SK-N-SH treated with all-trans-retinoic acid at 6 μM for 48 hours (cell line): ENCODE measurements around the gene CLDN18.

Experiments used
- ATAC-seq: fragments of 200-7000 bp; cut with Tn5 transposase; 3 replicates; pipeline ENCODE4 v1.9.1; 2020; ENCODE audit warnings: mild to moderate bottlenecking, moderate library complexity
- ARNTL ChIP-seq: fragments of 450-650 bp; formaldehyde crosslinking; IDR thresholded peaks from 2 replicates; pipeline ENCODE4 v1.5.0; 2020; ENCODE audit warnings: low read depth, mild to moderate bottlenecking, moderate library complexity, borderline replicate concordance
- BACH2 ChIP-seq: fragments of 250-450 bp; sonication (Bioruptor Pico); IDR thresholded peaks from 2 replicates; pipeline ENCODE4 v1.9.0; 2021; ENCODE audit warnings: mild to moderate bottlenecking, borderline replicate concordance
- CSDC2 ChIP-seq: fragments of 250-450 bp; sonication (Bioruptor Pico); IDR thresholded peaks from 2 replicates; pipeline ENCODE4 v1.5.0; 2020; ENCODE audit warnings: mild to moderate bottlenecking, moderate library complexity
- ISL1 ChIP-seq: fragments of 250-450 bp; sonication (Bioruptor Pico); IDR thresholded peaks from 2 replicates; pipeline ENCODE4 v2.1.2; 2022; ENCODE audit warnings: mild to moderate bottlenecking, moderate library complexity
- OSR1 ChIP-seq: fragments of 250-450 bp; sonication (Bioruptor Pico); IDR thresholded peaks from 2 replicates; pipeline ENCODE4 v1.8.0; 2022; ENCODE audit warnings: moderate library complexity, mild to moderate bottlenecking, inconsistent platforms
- PPARA ChIP-seq: fragments of 250-450 bp; sonication (Bioruptor Pico); IDR thresholded peaks from 2 replicates; pipeline ENCODE4 v1.5.0; 2020; ENCODE audit warnings: mild to moderate bottlenecking, borderline replicate concordance
- RARB ChIP-seq: fragments of 250-450 bp; sonication (Bioruptor Pico); IDR thresholded peaks from 2 replicates; pipeline ENCODE4 v1.8.0; 2021; ENCODE audit warnings: mild to moderate bottlenecking, moderate library complexity
- SNAI2 ChIP-seq: fragments of 250-450 bp; sonication (Bioruptor Pico); IDR thresholded peaks from 2 replicates; pipeline ENCODE4 v1.5.0; 2020; ENCODE audit warnings: mild to moderate bottlenecking, moderate library complexity
- TCF4 ChIP-seq: fragments of 250-450 bp; sonication (Bioruptor Pico); IDR thresholded peaks from 2 replicates; pipeline ENCODE4 v1.8.0; 2021; ENCODE audit warnings: mild to moderate bottlenecking, moderate library complexity, borderline replicate concordance
- TOX ChIP-seq: fragments of 250-450 bp; sonication (Bioruptor Pico); IDR thresholded peaks from 2 replicates; pipeline ENCODE4 v1.8.0; 2021; ENCODE audit warnings: mild to moderate bottlenecking, moderate library complexity, borderline replicate concordance
- ZC3H10 ChIP-seq: fragments of 250-450 bp; sonication (Bioruptor Pico); IDR thresholded peaks from 2 replicates; pipeline ENCODE4 v1.5.1; 2021; ENCODE audit warnings: mild to moderate bottlenecking, moderate library complexity
- ZFP3 ChIP-seq: fragments of 250-450 bp; sonication (Bioruptor Pico); IDR thresholded peaks from 2 replicates; pipeline ENCODE4 v1.5.0; 2020; ENCODE audit warnings: mild to moderate bottlenecking, moderate library complexity
- ZFP30 ChIP-seq: fragments of 450-650 bp; formaldehyde crosslinking; IDR thresholded peaks from 2 replicates; pipeline ENCODE4 v1.5.0; 2022; ENCODE audit warnings: mild to moderate bottlenecking, moderate library complexity
- ZNF565 ChIP-seq: fragments of 450-650 bp; formaldehyde crosslinking; conservative IDR thresholded peaks from 2 replicates; pipeline ENCODE4 v1.5.0; 2020; ENCODE audit warnings: low read depth, mild to moderate bottlenecking, moderate library complexity
- ZNF70 ChIP-seq: fragments of 450-650 bp; formaldehyde crosslinking; IDR thresholded peaks from 2 replicates; pipeline ENCODE4 v1.5.0; 2020; ENCODE audit warnings: mild to moderate bottlenecking, moderate library complexity
- ZNF8 ChIP-seq: fragments of 450-650 bp; formaldehyde crosslinking; IDR thresholded peaks from 2 replicates; pipeline ENCODE4 v1.5.0; 2020; ENCODE audit warnings: mild to moderate bottlenecking, moderate library complexity
- TF ChIP-seq, protein P1 (sequence below): fragments of 250-450 bp; sonication (Bioruptor Pico); IDR thresholded peaks from 2 replicates; pipeline ENCODE4 v1.8.0; 2020; ENCODE audit warnings: mild to moderate bottlenecking, moderate library complexity, borderline replicate concordance
- TF ChIP-seq, protein P2 (sequence below): fragments of 250-450 bp; sonication (Bioruptor Pico); IDR thresholded peaks from 2 replicates; pipeline ENCODE4 v1.5.0; 2020; ENCODE audit warnings: mild to moderate bottlenecking, moderate library complexity
- TF ChIP-seq, protein P3 (sequence below): fragments of 250-450 bp; sonication (Bioruptor Pico); IDR thresholded peaks from 2 replicates; pipeline ENCODE4 v1.5.1; 2021; ENCODE audit warnings: mild to moderate bottlenecking, moderate library complexity

Gene CLDN18

DNA sequence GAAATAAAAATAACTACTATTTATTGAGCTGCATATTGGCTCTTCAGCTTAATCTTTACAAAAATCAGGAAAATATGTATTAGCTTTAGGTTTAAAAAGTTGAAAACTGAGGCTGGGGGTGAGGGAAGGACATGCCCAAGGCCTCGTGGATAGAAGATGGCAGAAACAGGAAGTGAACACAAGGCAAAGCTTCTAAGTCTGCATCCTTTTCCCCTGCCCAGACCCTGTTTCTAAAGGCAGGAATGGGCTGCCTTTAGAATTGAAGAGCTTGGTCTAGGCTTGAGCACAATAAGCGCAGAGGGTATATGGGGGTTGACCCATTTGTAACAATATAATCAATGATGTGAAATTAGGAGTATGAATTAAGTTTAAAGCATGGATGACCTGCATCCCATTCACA, 6.1 kb downstream of the CLDN18 start:
- ATAC-seq: no peak
- TF ChIP-seq RARB (CRISPR knock-in tag) (no peak), ZC3H10 (CRISPR knock-in tag) (no peak), ISL1 (CRISPR knock-in tag) (no peak), ZFP30 (CRISPR knock-in tag) (no peak), ZNF565 (no peak), ZFP3 (CRISPR knock-in tag) (no peak), ARNTL (CRISPR knock-in tag) (no peak), TCF4 (no peak), ZNF70 (no peak)
- TF ChIP-seq, protein P1, sequence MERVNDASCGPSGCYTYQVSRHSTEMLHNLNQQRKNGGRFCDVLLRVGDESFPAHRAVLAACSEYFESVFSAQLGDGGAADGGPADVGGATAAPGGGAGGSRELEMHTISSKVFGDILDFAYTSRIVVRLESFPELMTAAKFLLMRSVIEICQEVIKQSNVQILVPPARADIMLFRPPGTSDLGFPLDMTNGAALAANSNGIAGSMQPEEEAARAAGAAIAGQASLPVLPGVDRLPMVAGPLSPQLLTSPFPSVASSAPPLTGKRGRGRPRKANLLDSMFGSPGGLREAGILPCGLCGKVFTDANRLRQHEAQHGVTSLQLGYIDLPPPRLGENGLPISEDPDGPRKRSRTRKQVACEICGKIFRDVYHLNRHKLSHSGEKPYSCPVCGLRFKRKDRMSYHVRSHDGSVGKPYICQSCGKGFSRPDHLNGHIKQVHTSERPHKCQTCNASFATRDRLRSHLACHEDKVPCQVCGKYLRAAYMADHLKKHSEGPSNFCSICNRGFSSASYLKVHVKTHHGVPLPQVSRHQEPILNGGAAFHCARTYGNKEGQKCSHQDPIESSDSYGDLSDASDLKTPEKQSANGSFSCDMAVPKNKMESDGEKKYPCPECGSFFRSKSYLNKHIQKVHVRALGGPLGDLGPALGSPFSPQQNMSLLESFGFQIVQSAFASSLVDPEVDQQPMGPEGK: no peak

DNA sequence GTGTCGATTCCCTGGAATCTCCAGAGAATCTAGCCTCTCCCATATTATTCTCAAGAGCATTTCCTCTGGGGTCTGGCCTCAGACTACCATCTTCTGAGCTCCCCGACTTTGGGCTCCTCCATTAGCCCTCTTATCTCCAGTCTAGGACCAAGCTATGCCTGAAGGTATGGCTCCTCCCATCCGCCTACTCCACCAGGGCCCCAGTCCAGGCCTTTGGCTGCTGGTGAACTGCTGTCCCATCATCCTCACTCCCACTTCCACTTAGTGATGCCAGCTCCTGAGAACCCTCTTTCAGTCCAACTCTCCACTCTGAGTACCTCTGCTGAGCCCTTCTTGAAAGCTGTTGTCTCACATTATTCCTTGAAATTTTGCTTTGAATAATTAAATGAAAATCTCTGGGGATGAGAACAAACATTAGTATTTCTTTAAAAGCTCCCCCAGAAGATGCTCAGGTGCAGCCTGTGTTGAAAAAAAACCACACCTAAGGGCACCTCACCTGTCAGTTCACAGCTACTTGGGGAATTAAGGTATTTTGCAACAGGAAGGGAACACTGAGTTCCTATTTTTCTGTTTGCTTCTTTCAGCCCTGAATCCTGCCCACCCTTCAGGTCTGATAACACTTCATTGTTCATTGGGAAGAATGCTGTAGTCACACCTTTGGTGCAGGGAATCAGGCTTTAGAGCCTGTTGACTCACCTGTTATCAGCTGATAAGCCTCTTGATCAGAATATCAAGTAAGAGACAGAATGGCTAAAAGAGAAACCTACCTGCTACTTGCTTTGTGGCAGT, 9.5 kb downstream of the CLDN18 start:
- TF ChIP-seq TOX: no peak
- TF ChIP-seq PPARA (CRISPR knock-in tag): no peak
- no peak for ATAC-seq

DNA sequence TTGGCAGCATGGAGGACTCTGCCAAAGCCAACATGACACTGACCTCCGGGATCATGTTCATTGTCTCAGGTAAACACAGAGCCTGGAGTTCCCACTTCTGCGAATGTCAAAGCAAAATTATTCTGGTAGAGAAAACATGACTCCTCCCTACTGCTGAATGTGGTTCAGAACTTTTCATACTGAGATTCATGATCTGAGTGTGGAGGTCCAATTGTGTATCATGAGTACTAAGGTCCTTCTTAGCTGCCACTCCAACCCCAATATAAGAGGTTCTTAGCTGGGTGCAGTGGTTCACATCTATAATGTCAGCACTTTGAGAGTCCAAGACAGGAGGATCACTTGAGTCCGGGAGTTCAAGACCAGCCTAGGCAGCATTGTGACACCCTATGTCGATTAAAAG, 13.8 kb downstream of the CLDN18 start:
- TF ChIP-seq ZNF70 (no peak), CSDC2 (CRISPR knock-in tag) (no peak)
- TF ChIP-seq, all 23 proteins: peak for 0
- no peak for ATAC-seq

DNA sequence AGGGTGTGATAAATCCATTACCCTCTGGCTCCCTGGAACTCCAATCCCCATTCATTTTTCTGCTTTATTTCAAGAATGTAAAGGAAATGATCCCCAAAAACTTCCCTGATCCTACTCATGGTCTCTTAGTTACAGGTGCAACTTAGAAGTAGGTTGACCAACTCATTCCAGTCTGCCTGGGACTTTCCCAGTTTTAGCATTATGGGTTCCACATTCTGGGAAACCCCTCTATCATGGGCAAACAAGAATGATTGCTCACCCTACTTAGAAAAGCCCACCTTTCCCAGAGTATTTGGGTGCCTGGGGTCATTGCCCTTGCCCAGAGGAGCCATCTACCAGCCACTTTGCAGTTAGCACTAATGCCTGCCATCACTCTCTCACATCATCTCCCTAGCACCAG, 15.6 kb downstream of the CLDN18 start:
- no peak for ATAC-seq
- TF ChIP-seq PPARA (CRISPR knock-in tag) (no peak), RARB (CRISPR knock-in tag) (no peak), BACH2 (CRISPR knock-in tag) (no peak), CSDC2 (CRISPR knock-in tag) (no peak), ZNF8 (no peak), SNAI2 (CRISPR knock-in tag) (no peak), OSR1 (no peak), ARNTL (CRISPR knock-in tag) (no peak), ZC3H10 (CRISPR knock-in tag) (no peak), TOX (no peak)
- TF ChIP-seq, protein P1: no peak
- TF ChIP-seq, protein P2, sequence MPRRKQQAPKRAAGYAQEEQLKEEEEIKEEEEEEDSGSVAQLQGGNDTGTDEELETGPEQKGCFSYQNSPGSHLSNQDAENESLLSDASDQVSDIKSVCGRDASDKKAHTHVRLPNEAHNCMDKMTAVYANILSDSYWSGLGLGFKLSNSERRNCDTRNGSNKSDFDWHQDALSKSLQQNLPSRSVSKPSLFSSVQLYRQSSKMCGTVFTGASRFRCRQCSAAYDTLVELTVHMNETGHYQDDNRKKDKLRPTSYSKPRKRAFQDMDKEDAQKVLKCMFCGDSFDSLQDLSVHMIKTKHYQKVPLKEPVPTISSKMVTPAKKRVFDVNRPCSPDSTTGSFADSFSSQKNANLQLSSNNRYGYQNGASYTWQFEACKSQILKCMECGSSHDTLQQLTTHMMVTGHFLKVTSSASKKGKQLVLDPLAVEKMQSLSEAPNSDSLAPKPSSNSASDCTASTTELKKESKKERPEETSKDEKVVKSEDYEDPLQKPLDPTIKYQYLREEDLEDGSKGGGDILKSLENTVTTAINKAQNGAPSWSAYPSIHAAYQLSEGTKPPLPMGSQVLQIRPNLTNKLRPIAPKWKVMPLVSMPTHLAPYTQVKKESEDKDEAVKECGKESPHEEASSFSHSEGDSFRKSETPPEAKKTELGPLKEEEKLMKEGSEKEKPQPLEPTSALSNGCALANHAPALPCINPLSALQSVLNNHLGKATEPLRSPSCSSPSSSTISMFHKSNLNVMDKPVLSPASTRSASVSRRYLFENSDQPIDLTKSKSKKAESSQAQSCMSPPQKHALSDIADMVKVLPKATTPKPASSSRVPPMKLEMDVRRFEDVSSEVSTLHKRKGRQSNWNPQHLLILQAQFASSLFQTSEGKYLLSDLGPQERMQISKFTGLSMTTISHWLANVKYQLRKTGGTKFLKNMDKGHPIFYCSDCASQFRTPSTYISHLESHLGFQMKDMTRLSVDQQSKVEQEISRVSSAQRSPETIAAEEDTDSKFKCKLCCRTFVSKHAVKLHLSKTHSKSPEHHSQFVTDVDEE (CRISPR knock-in tag): no peak
- TF ChIP-seq, protein P3, sequence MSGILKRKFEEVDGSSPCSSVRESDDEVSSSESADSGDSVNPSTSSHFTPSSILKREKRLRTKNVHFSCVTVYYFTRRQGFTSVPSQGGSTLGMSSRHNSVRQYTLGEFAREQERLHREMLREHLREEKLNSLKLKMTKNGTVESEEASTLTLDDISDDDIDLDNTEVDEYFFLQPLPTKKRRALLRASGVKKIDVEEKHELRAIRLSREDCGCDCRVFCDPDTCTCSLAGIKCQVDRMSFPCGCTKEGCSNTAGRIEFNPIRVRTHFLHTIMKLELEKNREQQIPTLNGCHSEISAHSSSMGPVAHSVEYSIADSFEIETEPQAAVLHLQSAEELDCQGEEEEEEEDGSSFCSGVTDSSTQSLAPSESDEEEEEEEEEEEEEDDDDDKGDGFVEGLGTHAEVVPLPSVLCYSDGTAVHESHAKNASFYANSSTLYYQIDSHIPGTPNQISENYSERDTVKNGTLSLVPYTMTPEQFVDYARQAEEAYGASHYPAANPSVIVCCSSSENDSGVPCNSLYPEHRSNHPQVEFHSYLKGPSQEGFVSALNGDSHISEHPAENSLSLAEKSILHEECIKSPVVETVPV (CRISPR knock-in tag): no peak
- TF ChIP-seq, all 23 proteins: peak for 0

DNA sequence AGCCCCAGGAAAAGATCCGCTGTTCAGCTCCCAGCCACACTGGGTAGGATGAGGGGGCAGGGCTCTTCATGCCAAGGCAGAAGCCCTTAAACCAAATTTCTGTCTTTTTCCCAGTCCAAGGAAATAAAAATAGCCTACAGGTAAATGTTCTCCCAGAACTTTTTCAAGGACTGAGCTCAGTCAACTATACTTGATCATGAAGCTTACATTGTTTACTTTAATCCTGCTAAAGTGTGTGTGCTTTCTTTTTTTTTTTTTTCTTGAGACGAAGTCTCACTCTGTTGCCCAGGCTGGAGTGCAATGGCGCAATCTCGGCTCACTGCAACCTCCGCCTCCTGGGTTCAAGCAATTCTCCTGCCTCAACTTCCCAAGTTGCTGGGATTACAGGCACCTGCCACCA, 17.9 kb downstream of the CLDN18 start:
- no peak for TF ChIP-seq ARNTL (CRISPR knock-in tag)
- TF ChIP-seq, all 23 proteins: peak for 0
- ATAC-seq: no peak
